SK-N-MC (cell line): Measurements from ENCODE around the gene BIRC6.
"Not testable (repeated sequence)": the region's sequence is repeated elsewhere in the genome, so short reads cannot be mapped to it uniquely, and the experiment has no call there.

Experiments used
- EZH2 ChIP-seq: fragments of 200-600 bp; sonication (generic); IDR thresholded peaks from one replicate; pipeline ENCODE4 v1.6.1; 2017; ENCODE audit warnings: antibody characterized with exemption
- POLR2AphosphoS5 ChIP-seq: IDR thresholded peaks from 2 replicates; pipeline ENCODE4 v1.6.1; 2012; ENCODE audit warnings: mild to moderate bottlenecking, low read depth, low read length, borderline replicate concordance

GRCh38 chr2:32370942-32371341 is 14.1 kb downstream of the BIRC6 start:
- TF ChIP-seq EZH2, POLR2AphosphoS5: not testable (repeated sequence)
